GM19099 (cell line): ENCODE results near the gene THEMIS.

Source experiments
- POLR2A ChIP-seq: IDR thresholded peaks from 3 replicates; pipeline ENCODE4 v1.6.1; 2011; ENCODE audit warnings: low read depth; ENCODE audit not compliant: insufficient read length; ENCODE audit errors: extremely low read depth

Gene THEMIS

DNA sequence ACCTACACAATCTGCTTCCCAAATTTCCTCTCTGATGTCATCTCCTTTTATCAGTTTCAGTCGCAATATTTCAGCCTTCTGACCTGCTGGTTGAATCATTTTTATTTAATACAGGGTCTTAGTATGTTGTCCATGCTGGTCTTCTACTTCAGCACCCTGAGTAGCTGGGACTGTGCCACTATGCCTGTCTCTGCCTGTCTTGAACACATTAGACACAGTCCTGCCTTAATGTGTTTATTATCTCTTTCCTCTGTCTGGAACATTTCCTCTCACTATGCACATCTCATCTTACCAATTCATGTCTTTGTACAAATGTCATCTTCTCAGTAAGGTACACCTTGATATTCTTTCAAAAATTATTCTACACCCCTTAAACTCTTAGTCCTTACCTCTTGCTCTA lies 106.5 kb downstream of the THEMIS start:
- no peak for TF ChIP-seq POLR2A

GRCh38 chr6:127793396-127793795 lies 107.5 kb downstream of the THEMIS start:
- TF ChIP-seq POLR2A: no peak

DNA sequence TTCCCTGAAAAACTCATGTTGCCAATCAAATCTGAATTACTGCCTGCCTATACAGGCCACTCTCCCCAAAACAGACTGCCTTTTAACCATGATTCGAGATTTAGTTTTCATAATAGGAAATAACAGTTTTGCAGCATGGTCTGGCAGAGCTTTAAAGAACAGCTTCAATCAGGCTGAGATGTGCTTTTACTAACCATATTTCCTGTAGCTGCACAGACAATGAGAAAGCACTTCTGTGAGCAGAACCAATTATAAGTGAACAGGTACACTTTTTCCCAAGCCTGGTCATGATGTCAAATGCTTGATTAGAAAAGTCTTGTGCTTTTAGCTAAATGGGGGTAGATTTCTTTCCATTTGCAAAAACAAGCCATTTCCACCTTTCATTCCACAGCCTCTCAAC lies 108.2 kb downstream of the THEMIS start:
- TF ChIP-seq POLR2A: no peak

- no peak for TF ChIP-seq POLR2A
Observed at GRCh38 chr6:127791779-127792528, 108.9 kb downstream of the THEMIS start.

- TF ChIP-seq POLR2A: no peak
Observed at GRCh38 chr6:127790571-127790970, 110.3 kb downstream of the THEMIS start.

DNA sequence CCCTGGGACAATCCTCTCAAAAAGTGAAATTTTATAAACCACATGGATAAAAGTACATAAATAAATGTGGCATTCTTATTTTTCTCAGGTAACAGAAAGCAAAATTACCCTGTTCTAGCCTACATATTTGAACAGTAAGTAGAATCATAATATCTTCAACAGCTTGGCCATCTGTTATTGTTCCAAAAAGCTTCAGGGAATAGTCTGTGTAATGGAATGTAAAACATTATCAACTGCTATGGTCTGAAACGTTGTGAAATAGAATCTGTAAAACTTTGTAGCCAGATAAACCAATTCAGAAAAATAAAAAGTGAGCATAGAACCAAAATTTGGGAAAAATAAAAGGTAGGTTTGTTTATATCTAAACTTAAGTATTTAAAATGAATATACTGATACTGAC lies 114.7 kb downstream of the THEMIS start:
- no peak for TF ChIP-seq POLR2A

DNA sequence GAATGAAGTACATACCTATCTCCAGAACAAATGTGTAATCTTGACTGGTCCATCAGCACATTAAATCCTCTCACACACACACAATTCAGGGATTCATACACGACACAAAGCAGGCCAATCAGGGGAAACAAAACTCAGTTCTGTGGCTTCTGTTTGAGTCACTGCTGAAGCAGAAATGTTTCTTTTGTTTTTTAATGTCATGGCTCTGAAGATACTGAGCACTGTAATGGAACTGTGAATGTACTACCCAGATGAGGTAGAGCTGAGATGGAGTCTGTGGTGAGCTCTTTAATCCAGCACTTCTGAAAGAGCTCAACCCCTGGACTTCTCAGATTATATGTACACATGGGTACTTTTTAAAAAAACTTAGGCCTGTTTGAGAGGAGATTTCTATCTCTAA lies 116.4 kb downstream of the THEMIS start:
- TF ChIP-seq POLR2A: no peak

- TF ChIP-seq POLR2A: no peak
Observed at GRCh38 chr6:127776320-127776719, 124.5 kb downstream of the THEMIS start.

GRCh38 chr6:127775371-127775770 lies 125.5 kb downstream of the THEMIS start:
- no peak for TF ChIP-seq POLR2A

DNA sequence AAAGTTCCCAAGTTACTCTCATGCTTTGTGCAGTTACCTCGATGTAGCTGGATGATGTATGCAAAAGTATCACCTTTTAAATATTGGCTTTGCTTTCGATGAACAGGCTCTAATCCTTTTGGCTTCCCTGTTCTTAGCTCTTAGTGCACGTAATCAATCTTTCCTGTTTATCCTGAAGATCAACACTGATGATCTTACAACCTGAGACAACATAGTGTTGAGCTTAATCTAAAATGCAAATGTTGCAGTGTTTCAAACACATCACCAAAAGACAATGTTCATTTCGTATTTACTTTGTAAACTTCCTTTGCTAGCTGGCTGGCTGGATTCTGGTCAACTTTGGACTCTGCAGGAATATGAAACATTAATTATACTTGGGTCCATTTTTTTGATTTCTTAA lies 132.1 kb downstream of the THEMIS start:
- TF ChIP-seq POLR2A: no peak

GRCh38 chr6:127768223-127768622 lies 132.6 kb downstream of the THEMIS start:
- TF ChIP-seq POLR2A: no peak

DNA sequence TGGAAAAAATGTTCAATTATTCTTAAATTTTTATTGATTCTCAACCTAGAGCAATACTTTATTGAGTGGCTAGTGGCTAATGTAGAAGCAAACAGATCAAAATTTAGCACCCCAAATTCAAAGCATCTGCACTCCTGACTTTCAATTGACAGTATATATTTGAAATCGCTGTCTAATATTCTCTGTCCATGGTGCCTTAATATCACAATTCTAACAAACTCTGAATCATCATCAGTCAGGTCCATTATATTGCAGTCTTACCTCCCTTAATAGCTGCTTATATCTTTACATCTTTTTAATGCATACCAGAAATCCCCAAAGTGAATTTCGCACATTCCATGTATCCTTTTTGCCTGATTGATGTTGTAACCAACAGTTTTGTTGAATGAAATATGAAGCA lies 134.9 kb downstream of the THEMIS start:
- TF ChIP-seq POLR2A: no peak

DNA sequence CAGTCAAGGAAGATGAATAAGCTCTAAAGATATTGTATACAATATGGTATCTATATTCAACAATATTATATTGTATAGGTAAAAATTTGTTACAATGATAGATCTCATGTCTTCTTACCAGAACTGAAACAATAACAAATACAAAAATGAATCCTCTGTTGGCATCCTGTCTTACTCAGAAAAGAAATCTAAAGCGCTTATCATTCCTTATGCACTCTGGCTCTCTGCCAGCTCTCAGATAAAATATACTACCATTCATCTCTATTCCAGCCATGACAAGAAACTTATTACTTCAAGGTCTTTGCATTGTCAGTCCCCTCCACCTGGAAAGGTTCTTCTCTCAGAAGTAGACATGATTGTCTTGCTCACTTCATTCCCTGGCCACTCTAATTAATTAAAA lies 138.6 kb downstream of the THEMIS start:
- TF ChIP-seq POLR2A: no peak

DNA sequence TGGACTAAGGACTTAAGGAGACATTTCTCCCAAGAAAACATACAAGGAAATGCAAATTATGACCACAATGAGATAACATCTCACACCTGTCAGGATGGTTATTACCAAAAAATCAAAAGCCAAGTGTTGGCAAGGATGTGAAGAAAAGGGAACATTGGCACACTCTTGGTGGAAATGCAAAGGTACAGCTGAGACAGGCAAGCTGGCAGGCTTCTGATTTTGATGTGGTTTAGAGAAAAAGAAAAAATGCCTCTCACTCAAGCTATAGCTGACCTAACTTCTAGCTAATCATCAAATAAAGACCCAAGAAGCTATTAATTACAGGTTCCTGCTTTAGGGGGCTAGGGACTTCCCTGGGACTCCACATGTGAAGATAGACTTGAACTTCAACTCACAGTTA lies 139.8 kb downstream of the THEMIS start:
- no peak for TF ChIP-seq POLR2A

DNA sequence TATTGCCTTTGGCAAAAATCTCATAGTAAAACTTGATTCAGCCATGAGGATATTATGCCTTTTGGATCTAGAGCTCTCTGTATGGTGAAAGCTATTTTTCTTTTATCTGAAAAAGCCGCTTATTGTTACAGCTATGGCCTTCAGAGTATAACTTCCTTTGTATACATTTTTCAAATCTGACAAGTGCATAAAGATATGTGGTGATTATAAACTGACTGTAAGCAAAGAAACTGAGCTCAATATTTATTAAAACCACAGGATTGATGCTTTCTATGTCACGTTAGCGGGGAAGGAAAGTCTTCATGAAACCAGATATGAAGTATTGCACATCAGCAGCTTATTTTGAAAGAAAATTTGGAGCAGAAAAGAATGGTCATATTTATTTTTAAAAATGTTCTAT lies 151.8 kb downstream of the THEMIS start:
- no peak for TF ChIP-seq POLR2A

- TF ChIP-seq POLR2A: no peak
Observed at GRCh38 chr6:127748290-127748689, 152.6 kb downstream of the THEMIS start.

DNA sequence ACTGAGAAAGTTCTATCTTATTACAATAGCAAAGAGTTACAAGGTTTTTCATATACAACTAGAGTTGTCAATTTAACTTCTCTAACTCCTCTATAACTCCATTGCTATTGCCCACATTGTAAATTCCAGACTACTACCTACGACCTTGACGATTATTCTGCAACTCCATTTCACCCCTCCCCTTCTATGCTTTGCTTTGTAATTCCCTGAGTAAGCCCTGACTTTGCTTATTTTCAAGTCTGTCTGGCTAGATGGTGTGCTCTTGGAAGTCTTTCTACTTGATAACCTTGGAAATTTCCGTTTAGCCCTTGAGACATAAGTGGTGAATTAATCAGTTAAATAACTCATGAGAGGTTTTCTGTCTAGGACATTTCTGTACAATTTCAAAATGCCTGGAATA lies 162.4 kb downstream of the THEMIS start:
- TF ChIP-seq POLR2A: no peak
